ENCODE results near the gene STRAP.
"Not testable (repeated sequence)": the region's sequence is repeated elsewhere in the genome, so short reads cannot be mapped to it uniquely, and the experiment has no call there.

STRAP gene

DNA sequence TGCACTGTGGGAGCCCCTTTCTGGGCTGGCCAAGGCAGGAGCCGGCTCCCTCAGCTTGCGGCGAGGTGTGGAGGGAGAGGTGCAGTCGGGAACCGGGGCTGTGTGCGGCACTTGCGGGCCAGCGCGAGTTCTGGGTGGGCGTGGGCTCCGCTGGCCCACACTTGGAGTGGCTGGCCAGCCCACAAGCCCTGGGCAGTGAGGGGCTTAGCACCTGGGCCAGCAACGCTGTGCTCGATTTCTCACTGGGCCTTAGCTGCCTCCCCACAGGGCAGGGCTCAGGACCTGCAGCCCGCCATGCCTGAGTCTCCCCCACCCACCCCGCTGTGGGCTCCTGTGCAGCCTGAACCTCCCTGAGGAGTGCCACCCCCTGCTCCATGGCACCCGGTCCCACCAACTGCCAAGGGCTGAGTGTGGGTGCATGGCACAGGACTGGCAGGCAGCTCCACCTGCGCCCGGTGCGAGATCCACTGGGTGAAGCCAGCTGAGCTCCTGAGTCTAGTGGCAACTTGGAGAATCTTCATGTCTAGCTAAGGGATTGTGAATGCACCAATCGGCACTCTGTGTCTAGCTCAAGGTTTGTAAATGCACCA, 7.5 kb upstream of the STRAP start:
- DNase-seq: not testable (repeated sequence)

DNA sequence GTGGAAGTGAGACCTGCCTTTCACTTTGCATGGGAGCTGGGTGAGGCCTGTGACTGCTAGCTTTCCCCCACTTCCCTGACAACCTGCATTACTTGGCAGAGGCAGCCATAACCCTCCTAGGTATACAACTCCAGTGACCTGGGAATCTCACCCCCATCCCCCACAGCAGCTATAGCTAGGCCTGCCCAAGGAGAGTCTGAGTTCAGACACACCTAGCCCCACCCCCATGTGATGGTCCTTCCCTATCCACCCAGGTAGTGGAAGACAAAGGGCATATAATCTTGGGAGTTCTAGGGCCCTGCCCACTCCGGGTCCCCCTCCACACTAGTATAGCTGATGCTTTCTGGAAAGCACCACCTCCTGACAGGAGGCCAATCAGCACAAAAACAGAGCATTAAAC, 6.3 kb upstream of the STRAP start:
- no peak for DNase-seq

DNA sequence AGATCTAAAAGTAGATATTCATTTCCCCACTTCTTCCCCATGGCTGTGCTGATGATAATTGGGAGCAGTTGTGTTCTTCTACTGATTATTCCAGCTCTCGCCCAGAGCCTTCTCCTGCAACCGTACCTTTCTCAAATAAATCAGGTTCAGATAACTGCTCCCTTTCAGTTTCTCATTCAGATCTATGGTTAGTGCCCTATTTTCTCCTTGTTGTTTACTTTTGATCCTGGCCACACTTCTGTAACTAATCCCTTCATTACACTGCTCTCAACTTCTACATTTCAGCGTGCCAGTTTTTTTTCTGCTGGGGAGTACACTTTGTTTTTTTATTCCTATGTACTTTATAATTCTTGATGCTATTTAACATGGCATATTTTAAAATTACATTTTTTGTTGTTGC, 2.8 kb upstream of the STRAP start:
- no peak for DNase-seq

DNA sequence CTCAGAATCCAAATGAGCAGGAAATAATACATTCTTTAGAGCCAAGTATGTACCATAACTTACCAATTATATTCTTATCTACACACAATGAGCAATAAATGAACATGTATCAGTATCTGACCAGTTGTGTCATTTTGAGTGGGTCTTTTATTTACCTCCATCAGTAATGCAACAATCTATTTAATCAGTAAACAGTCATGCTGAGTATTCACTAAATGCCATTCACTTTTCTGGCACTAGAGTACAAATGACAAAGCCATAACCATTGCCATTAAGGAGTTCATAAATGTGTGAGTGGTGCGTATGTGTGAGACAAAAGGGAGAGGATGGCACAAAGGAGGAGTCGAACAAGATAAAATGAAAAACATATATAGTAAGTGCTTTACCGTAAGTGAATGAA, 1.5 kb upstream of the STRAP start:
- no peak for DNase-seq

DNA sequence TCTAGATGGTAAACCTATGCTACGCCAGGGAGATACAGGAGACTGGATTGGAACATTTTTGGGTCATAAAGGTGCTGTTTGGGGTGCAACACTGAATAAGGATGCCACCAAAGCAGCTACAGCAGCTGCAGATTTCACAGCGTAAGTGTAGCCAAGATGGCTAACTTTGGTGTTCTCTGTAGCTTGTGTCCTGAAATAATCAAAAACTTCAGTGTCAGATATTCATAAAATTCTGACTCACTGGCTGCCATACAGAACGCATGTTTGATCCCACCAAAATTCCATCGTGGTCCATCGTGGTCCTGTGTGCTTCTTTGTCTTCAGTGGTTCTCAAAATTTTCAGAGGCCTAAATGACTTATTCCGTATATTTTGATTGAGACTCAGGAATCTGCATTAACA, 1.3 kb downstream of the STRAP start:
- DNase-seq: no peak

DNA sequence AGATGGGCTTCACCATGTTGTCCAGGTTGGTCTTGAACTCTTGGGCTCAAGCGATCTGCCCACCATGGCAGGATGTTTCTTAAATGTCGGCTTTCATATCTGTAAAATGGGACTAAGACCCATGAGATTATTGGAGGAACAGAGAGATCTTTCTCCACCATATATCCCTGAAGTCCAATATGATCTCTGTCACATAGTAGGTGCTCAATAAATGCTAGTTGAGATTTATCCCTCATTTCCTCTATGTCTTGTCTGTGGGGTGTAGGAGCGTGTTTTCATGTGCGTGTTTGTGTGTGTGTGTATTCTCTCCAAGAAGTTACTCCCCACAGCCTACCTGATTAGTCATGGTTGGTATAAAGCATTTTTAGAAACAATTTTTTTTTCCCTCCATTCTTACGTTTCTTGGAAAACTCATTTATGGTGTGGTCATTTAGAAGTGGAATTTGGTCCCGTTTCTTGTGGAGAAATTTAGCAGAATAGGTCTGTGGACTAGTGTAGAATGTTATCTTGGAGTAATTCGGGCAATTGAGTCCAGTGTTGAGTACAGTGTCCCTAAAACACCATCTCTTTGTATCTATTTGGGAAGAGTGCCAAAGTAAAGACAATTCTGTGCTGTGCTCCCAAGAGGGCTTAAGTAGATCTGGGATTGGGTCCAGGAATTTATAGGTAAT, 4.3 kb downstream of the STRAP start:
- no peak for DNase-seq

DNA sequence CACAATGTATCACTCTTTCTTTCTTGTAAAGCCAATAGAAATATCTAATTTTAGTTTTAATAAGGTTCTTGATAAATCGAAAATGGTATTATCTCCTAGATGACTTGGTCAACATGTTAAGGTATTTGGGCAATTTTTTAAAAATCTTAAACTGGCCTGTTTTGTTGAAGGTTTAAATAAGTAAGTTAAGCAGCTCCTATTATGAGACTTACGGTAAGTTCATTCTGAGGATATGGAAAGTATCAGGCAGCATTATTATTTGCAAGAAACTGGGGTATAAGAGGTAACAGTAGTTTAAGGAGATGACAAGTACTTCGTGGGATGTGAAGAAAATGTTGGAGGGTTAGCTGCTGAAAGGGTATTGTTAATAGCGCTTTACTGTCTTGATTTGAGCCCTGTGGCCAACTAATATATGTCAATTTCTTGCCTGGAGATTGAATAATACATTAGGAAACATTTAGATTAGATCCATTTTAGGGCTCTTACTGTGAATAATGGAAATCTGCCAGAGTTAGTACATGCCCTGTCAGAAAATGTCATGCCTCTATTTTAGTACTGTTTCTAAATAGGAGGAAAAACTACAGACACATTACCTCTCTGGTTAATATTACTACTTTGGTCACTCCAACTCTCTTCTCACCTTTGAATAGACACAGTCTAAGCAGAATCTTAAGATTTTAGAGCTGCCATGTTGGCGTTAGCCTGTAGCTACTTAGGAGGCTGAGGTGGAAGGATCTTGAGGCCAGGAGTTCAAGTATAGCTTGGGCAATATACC, 5.0 kb downstream of the STRAP start:
- DNase-seq: no peak

DNA sequence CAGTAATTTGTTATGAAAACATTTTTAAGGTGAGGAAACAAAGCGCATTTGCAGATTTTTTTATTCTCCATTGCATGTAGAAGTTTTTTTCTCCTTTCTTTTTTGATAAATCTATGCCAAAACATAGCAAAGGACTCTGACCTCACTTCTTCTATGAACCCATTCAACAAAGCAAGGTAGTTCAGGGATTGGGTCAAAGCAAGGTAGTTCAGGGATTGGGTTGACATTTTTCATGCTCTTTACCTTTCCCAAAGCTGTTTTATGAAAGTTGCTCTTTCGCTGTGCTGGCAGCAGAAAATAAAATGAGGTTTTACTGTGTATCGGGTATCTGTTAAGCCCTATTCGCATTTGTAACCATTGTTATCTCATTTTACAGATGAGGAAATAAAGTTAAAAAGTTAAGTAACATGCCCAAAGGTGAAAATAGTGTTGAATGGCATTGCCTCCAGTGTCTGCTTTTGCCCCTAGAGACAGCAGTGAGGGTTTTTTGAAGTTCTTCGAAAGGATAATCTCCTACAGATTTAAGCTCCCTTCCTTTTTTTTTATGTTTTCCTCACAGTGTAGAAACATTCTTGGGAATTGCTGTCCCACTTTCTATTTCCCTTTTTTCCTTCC, 10.6 kb downstream of the STRAP start:
- no peak for DNase-seq

DNA sequence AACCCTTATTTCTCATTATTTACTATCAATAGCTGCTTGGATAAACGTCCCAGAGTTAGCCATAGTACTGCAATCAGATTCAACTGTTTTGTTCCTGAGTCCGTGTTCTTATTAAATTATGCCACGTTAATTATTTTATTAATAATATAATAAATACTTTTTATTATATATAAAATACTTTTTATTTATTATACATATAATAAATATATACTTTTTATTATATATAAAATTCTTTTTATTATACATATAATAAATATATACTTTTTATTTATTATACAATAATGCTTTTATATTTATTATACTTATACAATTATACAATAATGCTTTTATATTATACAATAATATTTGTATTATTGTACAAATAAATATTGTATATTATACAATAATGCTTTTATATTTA, 11.1 kb downstream of the STRAP start:
- no peak for DNase-seq

DNA sequence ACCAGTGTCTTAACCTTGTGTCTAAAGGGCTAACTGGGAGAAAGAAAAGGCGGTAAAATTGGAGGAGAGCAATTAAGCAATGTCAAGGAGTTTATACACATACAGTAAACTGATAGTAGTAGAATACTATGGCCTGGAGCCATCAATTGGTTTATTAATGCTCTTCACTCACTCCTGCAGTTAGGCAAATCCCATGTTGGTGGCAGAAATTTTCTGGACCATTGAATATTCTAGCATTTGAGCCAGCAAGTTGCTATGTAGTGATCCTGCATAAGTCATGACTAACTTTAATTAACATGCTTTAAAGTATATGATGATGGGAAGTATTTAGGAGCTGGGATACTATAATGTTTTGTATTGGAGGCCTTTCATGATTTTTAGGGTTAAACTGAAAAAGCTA, 14.7 kb downstream of the STRAP start:
- no peak for DNase-seq

DNA sequence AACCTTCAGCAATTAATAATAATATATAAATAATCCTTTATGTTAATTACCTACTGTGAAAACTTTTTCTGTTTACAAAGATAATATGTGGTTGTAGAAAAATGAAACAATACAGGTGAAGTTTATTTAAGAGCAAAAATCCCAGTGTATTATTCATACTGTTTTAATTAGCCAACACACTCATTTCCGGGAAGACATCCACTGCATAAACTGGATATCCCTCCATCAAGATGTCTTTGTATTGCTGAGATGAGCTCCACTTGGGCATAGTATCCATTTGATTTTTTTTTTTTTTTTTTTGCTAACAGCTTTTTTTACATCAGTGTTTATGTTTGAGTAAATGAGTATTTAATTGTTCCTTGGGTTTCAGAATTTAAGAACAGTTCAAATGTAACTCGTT, 15.2 kb downstream of the STRAP start:
- DNase-seq: no peak

DNA sequence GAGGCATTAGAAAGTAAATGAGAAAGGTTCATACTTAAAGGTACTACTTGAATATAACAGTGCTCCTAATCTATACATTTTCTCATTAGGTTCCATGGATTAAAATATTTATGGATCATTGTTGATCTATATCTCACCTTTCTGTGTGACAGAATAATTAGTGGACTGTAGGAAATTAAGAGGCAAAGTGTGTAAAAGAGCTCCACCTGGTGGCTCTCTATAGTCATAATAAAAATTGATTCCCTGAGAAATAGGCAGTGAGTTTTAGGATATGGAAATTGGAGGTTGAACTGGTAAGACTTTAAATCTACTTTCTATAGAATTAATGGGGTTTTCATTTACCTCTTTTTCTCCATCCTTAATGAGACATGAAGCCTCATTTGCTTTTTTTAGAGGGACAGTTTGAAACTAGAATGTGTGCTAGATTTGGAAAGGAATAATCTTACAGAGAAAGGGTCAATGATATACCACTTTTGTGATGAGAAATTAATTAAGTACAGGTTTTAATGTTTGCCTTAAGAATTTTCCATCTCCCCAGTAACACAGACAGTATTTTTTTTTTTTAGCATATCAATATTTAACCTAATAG, 17.2 kb downstream of the STRAP start:
- DNase-seq: peak; percentile 43

DNA sequence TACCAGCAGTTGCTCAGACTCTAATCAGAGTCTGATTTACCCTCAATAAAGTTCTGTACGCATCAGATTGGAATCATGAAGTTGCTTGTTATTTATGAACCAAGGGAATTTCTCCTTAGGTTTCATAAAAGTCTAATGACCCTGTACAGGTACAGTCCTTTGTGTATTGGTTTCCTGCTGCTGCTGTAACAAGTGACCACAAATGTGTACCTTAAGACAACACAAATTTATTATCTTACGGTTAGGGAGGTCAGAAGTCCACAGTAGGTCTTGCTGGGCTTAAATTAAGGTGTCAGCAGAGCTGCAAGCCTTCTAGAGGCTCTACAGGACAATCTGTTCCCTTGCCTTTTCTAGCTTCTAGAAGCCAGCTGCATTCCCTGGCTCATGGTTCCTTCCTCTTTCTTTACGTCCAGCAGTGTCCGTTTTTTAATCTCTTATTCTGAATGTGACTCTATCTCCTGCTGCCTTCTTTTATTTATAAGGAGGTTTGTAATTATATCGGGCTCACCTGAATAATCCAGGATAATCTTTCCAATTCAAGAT, 22.3 kb downstream of the STRAP start:
- DNase-seq: no peak

DNA sequence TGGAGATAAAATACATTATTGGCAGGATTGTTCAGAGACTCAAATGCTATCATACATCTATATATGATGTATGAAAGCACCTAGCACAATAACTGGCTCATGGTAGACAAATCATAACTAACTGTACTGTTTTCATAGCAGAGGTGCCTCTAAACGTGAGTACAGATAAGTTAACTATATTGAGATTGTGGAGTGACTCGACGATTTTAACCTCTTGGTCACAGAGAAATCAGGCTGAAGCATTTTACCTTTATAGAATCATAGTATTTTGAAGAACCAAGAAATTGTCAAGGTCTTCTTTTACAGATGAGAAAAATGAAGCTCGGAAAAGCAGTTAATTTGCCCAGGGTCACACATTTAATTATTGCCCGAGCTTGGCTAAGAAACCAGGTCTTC, 28.3 kb downstream of the STRAP start:
- no peak for DNase-seq

DNA sequence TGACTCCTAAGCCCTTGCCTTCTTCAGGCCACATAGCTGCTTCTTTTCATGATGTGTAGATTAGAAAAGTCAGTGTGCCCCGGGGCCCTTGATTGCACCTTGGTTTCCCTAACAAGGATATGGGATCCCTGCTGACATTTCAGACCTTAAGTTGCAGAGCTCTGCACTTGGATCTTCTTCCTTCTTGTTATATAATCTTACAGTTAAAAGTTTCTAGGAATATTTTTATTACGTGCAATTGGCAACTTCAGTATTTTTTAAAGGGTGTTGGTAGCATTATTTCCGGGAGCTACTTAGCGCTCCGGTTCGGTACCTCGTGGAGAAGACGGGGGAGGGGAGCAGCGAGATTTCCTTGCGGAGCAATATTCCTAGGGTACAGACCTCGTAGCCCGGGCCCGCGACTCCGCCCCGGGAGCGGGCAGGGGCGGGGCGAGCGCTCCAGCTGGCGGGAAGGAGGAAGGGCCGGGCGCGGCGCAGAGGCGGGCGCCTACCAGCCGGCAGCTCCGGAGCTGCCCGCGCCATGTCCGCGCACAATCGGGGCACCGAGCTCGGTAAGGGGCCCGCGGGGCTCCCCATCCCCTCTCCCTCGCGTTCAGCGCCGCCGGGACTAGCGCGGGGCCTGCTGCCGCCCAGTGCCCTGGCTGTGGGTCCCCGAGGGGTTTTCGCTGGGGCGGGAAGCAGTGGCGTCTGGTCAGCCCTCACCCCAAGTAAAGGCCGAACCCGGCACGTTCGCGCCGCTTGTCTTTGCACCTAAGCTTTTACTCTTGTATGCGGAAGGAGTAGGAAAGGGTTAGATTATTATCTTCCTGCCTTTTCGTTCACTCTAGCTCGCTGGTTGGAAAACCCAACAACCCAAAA, 28.9 kb downstream of the STRAP start, which contains the start of gene DERA:
Gene DERA (plus strand): TSS at position 469 of the 858 bp plus-strand sequence. CDS start 52 bp downstream, at position 521.
- DNase-seq: peak; percentile 69

DNA sequence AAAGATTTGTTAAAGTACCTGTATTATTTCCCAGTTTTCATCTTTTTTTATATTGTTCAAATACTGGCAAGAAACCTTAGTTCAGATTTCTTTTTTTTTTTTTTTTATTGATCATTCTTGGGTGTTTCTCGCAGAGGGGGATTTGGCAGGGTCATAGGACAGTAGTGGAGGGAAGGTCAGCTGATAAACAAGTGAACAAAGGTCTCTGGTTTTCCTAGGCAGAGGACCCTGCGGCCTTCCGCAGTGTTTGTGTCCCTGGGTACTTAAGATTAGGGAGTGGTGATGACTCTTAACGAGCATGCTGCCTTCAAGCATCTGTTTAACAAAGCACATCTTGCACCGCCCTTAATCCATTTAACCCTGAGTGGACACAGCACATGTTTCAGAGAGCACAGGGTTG, 29.7 kb downstream of the STRAP start:
- DNase-seq: not testable (repeated sequence)

DNA sequence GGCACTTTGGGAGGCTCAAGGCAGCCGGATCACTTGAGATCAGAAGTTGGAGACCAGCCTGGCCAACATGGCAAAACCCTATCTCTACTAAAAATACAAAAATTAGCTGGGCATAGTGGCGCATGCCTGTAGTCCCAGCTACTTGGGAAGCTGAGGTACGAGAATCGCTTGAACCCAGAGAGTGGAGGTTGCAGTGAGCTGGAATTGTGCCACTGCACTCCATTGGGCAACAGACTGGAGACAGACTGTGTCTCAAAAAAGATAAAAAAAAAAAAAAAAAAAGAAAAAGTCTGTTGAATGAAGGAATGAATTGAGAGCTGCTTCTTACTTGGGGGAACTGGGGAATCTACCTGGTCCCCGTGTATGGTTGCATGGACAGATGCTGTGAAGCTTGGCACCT, 31.9 kb downstream of the STRAP start:
- not testable (repeated sequence) for DNase-seq

DNA sequence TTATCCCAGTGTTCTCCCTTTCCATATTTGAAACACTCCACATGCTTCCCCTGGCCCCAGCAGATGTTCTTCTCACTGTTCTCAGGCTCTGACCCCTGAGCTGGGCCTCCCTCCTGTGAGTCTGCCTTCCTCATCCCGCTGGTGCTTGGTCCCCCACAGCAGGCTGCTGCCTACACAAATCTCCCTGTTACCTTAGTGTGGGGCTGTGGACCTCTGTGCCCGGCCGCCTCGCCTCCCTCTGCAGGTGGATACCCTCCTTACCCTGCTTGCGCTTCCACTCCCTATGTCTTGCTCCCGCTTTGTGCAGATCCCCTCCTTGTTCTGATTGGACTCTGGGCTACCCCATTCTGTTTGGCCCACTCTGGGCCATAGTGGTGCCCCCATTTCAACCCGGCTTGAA, 35.9 kb downstream of the STRAP start:
- DNase-seq: no peak

DNA sequence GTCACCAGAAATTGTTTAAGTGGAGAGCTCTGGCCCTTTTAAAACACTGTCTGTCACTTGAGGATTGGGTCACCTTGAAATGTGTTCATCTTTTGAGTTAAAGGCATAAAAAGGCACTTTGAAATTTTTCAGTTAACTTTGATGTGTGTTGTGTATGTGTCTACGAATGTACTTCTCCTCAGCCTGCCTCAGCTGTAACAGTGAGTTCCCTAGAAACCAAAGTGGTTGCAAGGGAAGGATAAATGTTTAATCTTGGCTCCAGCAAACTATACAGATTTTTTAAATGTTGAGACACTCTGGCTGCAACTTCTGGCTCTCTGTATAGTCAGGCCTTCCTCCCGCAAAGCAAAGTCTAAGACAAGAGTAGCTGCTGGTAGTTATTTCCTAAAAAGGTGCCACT, 37.2 kb downstream of the STRAP start:
- no peak for DNase-seq

DNA sequence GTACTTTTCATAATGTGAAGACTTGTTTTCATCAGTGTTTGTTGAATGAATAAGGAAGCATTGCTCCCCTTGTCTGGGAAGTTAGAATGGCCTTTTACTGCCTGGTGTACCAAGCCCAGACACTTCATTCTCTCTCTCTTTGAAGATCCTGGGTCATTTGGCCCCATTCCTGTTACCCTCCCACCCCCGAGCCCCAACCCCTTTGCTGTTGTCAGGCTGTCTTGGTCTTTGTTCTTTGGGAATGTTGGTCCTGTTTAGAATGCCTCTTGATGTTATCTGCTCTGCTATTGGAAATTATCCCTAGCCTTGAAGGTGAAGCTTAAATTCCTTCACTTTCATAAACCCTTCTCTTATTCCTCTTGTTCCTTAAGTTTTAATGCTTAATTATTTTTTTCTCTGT, 42.8 kb downstream of the STRAP start:
- no peak for DNase-seq

DNA sequence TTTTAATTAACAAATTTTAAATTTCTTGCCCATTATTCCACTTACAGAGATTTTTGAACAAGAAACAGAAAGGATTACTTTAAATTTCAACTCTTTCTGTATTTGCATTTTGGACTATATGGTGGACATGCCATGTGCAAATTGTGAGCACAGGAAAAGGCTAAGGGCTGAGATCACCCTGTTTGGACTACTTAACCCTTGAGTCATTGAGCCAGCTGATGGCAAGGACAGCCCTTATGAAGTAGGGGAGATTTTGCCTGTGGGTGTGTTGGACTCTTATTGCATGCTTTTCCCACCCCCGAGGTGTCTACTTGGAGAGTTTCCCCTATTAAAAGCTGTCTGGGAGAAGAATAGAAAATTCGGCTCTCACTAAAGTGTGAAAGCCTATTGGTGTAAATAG, 46.2 kb downstream of the STRAP start:
- DNase-seq: no peak

Measured in activated CD4-positive, alpha-beta T cell treated with anti-CD3 and anti-CD28 coated beads, Interleukin-10, Interleukin-2, amounts not matched to agents 100 ng/mL and 50 ng/mL, durations not matched to agents 16 hours and 8 hours (primary cell).